T-helper 2 cell treated with Interferon-gamma antibody and Interleukin-4, amounts not matched to agents 5 μg/mL and 100 μg/mL, for 36 hours (primary cell): ENCODE data around the gene UBALD1.
"Not testable (repeated sequence)": the region's sequence is repeated elsewhere in the genome, so short reads cannot be mapped to it uniquely, and the experiment has no call there.

Experiments
- DNase-seq: peaks from one replicate; pipeline ENCODE4 v3.0.0; 2021; ENCODE audit warnings: low spot score
- H3K27ac Mint-ChIP-seq: one replicate; pipeline ENCODE4 v1.8.0; 2021; ENCODE audit warnings: mild to moderate bottlenecking, mixed read lengths
- H3K27me3 Mint-ChIP-seq: one replicate; pipeline ENCODE4 v1.8.0; 2021; ENCODE audit warnings: low read depth, mixed read lengths
- H3K36me3 Mint-ChIP-seq: one replicate; pipeline ENCODE4 v1.8.0; 2021; ENCODE audit warnings: low read depth, mixed read lengths
- H3K4me1 Mint-ChIP-seq: one replicate; pipeline ENCODE4 v1.8.0; 2021; ENCODE audit warnings: low read depth, mixed read lengths
- H3K4me3 Mint-ChIP-seq: one replicate; pipeline ENCODE4 v1.8.0; 2022; ENCODE audit warnings: mild to moderate bottlenecking, moderate library complexity, mixed read lengths
- H3K9me3 Mint-ChIP-seq: one replicate; pipeline ENCODE4 v1.8.0; 2021; ENCODE audit warnings: mixed read lengths

UBALD1 gene

GRCh38 chr16:4652561-4652960 is 37.9 kb upstream of the UBALD1 start:
- DNase-seq: no peak
- no peaks in the 10 kb centered on the region for H3K9me3 Mint-ChIP-seq
- H3K4me1 Mint-ChIP-seq: peaks cover 11% of the 10 kb centered on the region
- H3K27ac Mint-ChIP-seq: no peak overlapping the region
- peaks cover 35% of the 10 kb centered on the region for H3K36me3 Mint-ChIP-seq
- no peak overlapping the region for H3K4me3 Mint-ChIP-seq
- H3K27me3 Mint-ChIP-seq: no peaks in the 10 kb centered on the region

- DNase-seq: no peak
- Mint-ChIP-seq H3K27me3 (no peaks in the 10 kb centered on the region), H3K4me3 (no peak overlapping the region), H3K36me3 (peaks cover 35% of the 10 kb centered on the region), H3K27ac (no peak overlapping the region), H3K9me3 (no peaks in the 10 kb centered on the region), H3K4me1 (peaks cover 17% of the 10 kb centered on the region)
These were observed 37.1 kb upstream of the UBALD1 start for GRCh38 chr16:4651827-4652226.

GRCh38 chr16:4650443-4651074 is 35.9 kb upstream of the UBALD1 start:
- DNase-seq: peak; percentile 66
- Mint-ChIP-seq H3K36me3 (peaks cover 34% of the 10 kb centered on the region), H3K4me1 (peaks cover 17% of the 10 kb centered on the region)
- not testable (repeated sequence) for H3K4me3 Mint-ChIP-seq, H3K27me3 Mint-ChIP-seq, H3K27ac Mint-ChIP-seq, H3K9me3 Mint-ChIP-seq

GRCh38 chr16:4649744-4650442 is 35.2 kb upstream of the UBALD1 start:
- Mint-ChIP-seq H3K9me3 (no peaks in the 10 kb centered on the region), H3K4me3 (no peak overlapping the region), H3K27ac (no peak overlapping the region), H3K27me3 (no peaks in the 10 kb centered on the region), H3K4me1 (peaks cover 20% of the 10 kb centered on the region), H3K36me3 (peaks cover 37% of the 10 kb centered on the region)
- no peak for DNase-seq

- H3K4me1 Mint-ChIP-seq: peaks cover 20% of the 10 kb centered on the region
- peaks cover 33% of the 10 kb centered on the region for H3K36me3 Mint-ChIP-seq
- no peak overlapping the region for H3K27ac Mint-ChIP-seq
- H3K9me3 Mint-ChIP-seq: no peaks in the 10 kb centered on the region
- no peak overlapping the region for H3K4me3 Mint-ChIP-seq
- no peaks in the 10 kb centered on the region for H3K27me3 Mint-ChIP-seq
- DNase-seq: no peak
These were observed 34.2 kb upstream of the UBALD1 start for GRCh38 chr16:4648917-4649316.

GRCh38 chr16:4647644-4647980 is 32.9 kb upstream of the UBALD1 start:
- Mint-ChIP-seq H3K36me3 (peaks cover 28% of the 10 kb centered on the region), H3K4me3 (no peak overlapping the region), H3K4me1 (peaks cover 20% of the 10 kb centered on the region), H3K9me3 (no peaks in the 10 kb centered on the region), H3K27ac (no peak overlapping the region), H3K27me3 (no peaks in the 10 kb centered on the region)
- no peak for DNase-seq

- Mint-ChIP-seq H3K27ac (no peak overlapping the region), H3K9me3 (no peaks in the 10 kb centered on the region), H3K4me1 (peaks cover 20% of the 10 kb centered on the region), H3K27me3 (no peaks in the 10 kb centered on the region), H3K36me3 (peaks cover 28% of the 10 kb centered on the region), H3K4me3 (no peak overlapping the region)
- DNase-seq: no peak
These were observed 32.3 kb upstream of the UBALD1 start for GRCh38 chr16:4646773-4647643.

GRCh38 chr16:4641895-4642294 is 27.2 kb upstream of the UBALD1 start:
- no peaks in the 10 kb centered on the region for H3K27me3 Mint-ChIP-seq
- H3K27ac Mint-ChIP-seq: no peak overlapping the region
- peaks cover 6% of the 10 kb centered on the region for H3K4me1 Mint-ChIP-seq
- H3K36me3 Mint-ChIP-seq: peaks cover 8% of the 10 kb centered on the region
- H3K4me3 Mint-ChIP-seq: no peak overlapping the region
- H3K9me3 Mint-ChIP-seq: no peaks in the 10 kb centered on the region
- DNase-seq: no peak

GRCh38 chr16:4641306-4641687 is 26.6 kb upstream of the UBALD1 start:
- H3K27me3 Mint-ChIP-seq: no peaks in the 10 kb centered on the region
- peaks cover 6% of the 10 kb centered on the region for H3K4me1 Mint-ChIP-seq
- no peak for DNase-seq
- no peak overlapping the region for H3K27ac Mint-ChIP-seq
- no peaks in the 10 kb centered on the region for H3K9me3 Mint-ChIP-seq
- peaks cover 8% of the 10 kb centered on the region for H3K36me3 Mint-ChIP-seq
- H3K4me3 Mint-ChIP-seq: no peak overlapping the region

- no peak for DNase-seq
- no peaks in the 10 kb centered on the region for H3K9me3 Mint-ChIP-seq
- H3K36me3 Mint-ChIP-seq: peaks cover 10% of the 10 kb centered on the region
- no peak overlapping the region for H3K4me3 Mint-ChIP-seq
- H3K27me3 Mint-ChIP-seq: no peaks in the 10 kb centered on the region
- H3K4me1 Mint-ChIP-seq: peaks cover 6% of the 10 kb centered on the region
- H3K27ac Mint-ChIP-seq: peak overlapping the region; percentile 55
These were observed 26.1 kb upstream of the UBALD1 start for GRCh38 chr16:4640572-4641305.

- peaks cover 3% of the 10 kb centered on the region for H3K4me1 Mint-ChIP-seq
- H3K27me3 Mint-ChIP-seq: no peaks in the 10 kb centered on the region
- DNase-seq: no peak
- no peaks in the 10 kb centered on the region for H3K9me3 Mint-ChIP-seq
- peaks cover 5% of the 10 kb centered on the region for H3K36me3 Mint-ChIP-seq
- H3K27ac Mint-ChIP-seq: no peak overlapping the region
- no peak overlapping the region for H3K4me3 Mint-ChIP-seq
These were observed 25.3 kb upstream of the UBALD1 start for GRCh38 chr16:4639899-4640509.

- H3K27ac Mint-ChIP-seq: no peak overlapping the region
- H3K9me3 Mint-ChIP-seq: no peaks in the 10 kb centered on the region
- no peak for DNase-seq
- H3K4me3 Mint-ChIP-seq: no peak overlapping the region
- peaks cover 7% of the 10 kb centered on the region for H3K36me3 Mint-ChIP-seq
- peaks cover 3% of the 10 kb centered on the region for H3K4me1 Mint-ChIP-seq
- H3K27me3 Mint-ChIP-seq: no peaks in the 10 kb centered on the region
These were observed 22.9 kb upstream of the UBALD1 start for GRCh38 chr16:4637501-4638166.

GRCh38 chr16:4636196-4636595 is 21.5 kb upstream of the UBALD1 start:
- Mint-ChIP-seq H3K4me1 (peaks cover 3% of the 10 kb centered on the region), H3K27ac (no peak overlapping the region), H3K27me3 (no peaks in the 10 kb centered on the region), H3K4me3 (no peak overlapping the region), H3K36me3 (peaks cover 15% of the 10 kb centered on the region), H3K9me3 (peaks cover 5% of the 10 kb centered on the region)
- no peak for DNase-seq
